Endothelial cell of umbilical vein (primary cell): Measurements from ENCODE around the gene PNMA8A. TPM values are rescaled to one million over a fixed set of nuclear protein-coding genes. Genes with fewer than 3 reads are reported as not detected.

Source experiments
- BruUV-seq: library from RNA; stranded (reverse); fragments of 400-500 nt; replicated peaks from 2 replicates; lab custom pipeline; 2021; lab: Mats Ljungman, UMichigan
- CTCF ChIA-PET: fragments of 300-600, 350-600 bp; sonication (Branson Sonifier 250); formaldehyde crosslinking; loops from one replicate; lab custom pipeline; 2021; ENCODE audit warnings: antibody characterized with exemption, inconsistent platforms; lab: Charles Lee
- POLR2A ChIA-PET: fragments of 300-600, 350-600 bp; sonication (Branson Sonifier 250); formaldehyde crosslinking; loops from one replicate; lab custom pipeline; 2021; ENCODE audit warnings: antibody characterized with exemption, inconsistent platforms; lab: Charles Lee
- DNase-seq: peaks from one replicate; pipeline ENCODE4 v3.0.0-alpha.2; 2011; ENCODE audit warnings: low read depth, low spot score
- FAIRE-seq: peaks from 2 replicates; lab custom pipeline; 2011; peaks lifted over from hg19 to GRCh38; lab: Jason Lieb, UNC
- H2AFZ ChIP-seq: 2 replicates; pipeline ENCODE4 v1.6.0; 2012; ENCODE audit warnings: low read depth, low read length, control low read depth, inconsistent platforms
- H3K27ac ChIP-seq: 2 replicates; pipeline ENCODE4 v1.5.1; 2011; ENCODE audit warnings: low read depth, mild to moderate bottlenecking, control low read depth, low read length, moderate library complexity; ENCODE audit not compliant: insufficient read depth
- H3K27me3 ChIP-seq, 2 experiments: 2 replicates each; pipeline versions ENCODE4 v1.6.0 to v1.6.1; 2011; ENCODE audit warnings: low read length in 2 of 2, mixed read lengths in 1 of 2; ENCODE audit not compliant: control insufficient read depth in 2 of 2, insufficient read depth in 2 of 2
- H3K36me3 ChIP-seq, 2 experiments: 2 replicates in 1 of 2; 3 replicates in 1 of 2; pipeline ENCODE4 v1.5.1; 2011; ENCODE audit warnings: low read length in 2 of 2, mild to moderate bottlenecking in 1 of 2, moderate library complexity in 1 of 2; ENCODE audit not compliant: control insufficient read depth in 2 of 2, insufficient read depth in 2 of 2; ENCODE audit errors: extremely low read depth in 1 of 2
- H3K4me1 ChIP-seq: 3 replicates; pipeline ENCODE4 v1.5.1; 2011; ENCODE audit warnings: mild to moderate bottlenecking, low read length; ENCODE audit not compliant: control insufficient read depth, insufficient read depth; ENCODE audit errors: extremely low read depth
- H3K4me2 ChIP-seq: 2 replicates; pipeline ENCODE4 v1.6.1; 2011; ENCODE audit warnings: low read length, control low read depth, mixed read lengths; ENCODE audit not compliant: insufficient read depth
- H3K4me3 ChIP-seq, 3 experiments: fragments of 200-600 bp in 1 of 3; sonication (generic), shearing (Covaris generic) in 1 of 3; replicated peaks in 1 of 3; 2 replicates each; pipeline ENCODE4 v1.5.1; 2011 to 2016; ENCODE audit warnings: control low read depth in 3 of 3, low read length in 3 of 3, mild to moderate bottlenecking in 2 of 3, inconsistent platforms in 1 of 3, low read depth in 1 of 3, moderate library complexity in 1 of 3; ENCODE audit not compliant: insufficient read depth in 1 of 3
- H3K79me2 ChIP-seq: 2 replicates; pipeline ENCODE4 v1.6.0; 2012; ENCODE audit warnings: low read length, inconsistent platforms; ENCODE audit not compliant: control insufficient read depth, insufficient read depth
- H3K9ac ChIP-seq: replicated peaks from 2 replicates; pipeline ENCODE3; 2011; ENCODE audit warnings: low read length, control low read depth; ENCODE audit not compliant: insufficient read depth; ENCODE audit errors: extremely low read depth
- H3K9me1 ChIP-seq: replicated peaks from 3 replicates; pipeline ENCODE4 v1.6.0; 2011; ENCODE audit warnings: mild to moderate bottlenecking, low read length; ENCODE audit not compliant: control insufficient read depth, insufficient read depth; ENCODE audit errors: extremely low read depth
- H3K9me3 ChIP-seq: replicated peaks from 2 replicates; pipeline ENCODE4 v1.5.1; 2012; ENCODE audit warnings: low read length, inconsistent platforms; ENCODE audit not compliant: control insufficient read depth, insufficient read depth
- H4K20me1 ChIP-seq: replicated peaks from 2 replicates; pipeline ENCODE3; 2011; ENCODE audit warnings: mild to moderate bottlenecking, low read length; ENCODE audit not compliant: control insufficient read depth, insufficient read depth; ENCODE audit errors: extremely low read depth
- CTCF ChIP-seq, 2 donors: IDR thresholded peaks; 1 replicate in 1 of 2; 2 replicates in 1 of 2; pipeline ENCODE4 v1.5.1; 2011; ENCODE audit warnings: low read length in 2 of 2, mild to moderate bottlenecking in 2 of 2, moderate library complexity in 2 of 2, control low read depth in 1 of 2, inconsistent platforms in 1 of 2, low read depth in 1 of 2; ENCODE audit not compliant: insufficient read depth in 1 of 2; ENCODE audit errors: extremely low read depth in 1 of 2
- EZH2 ChIP-seq: IDR thresholded peaks from 2 replicates; pipeline ENCODE4 v1.6.1; 2012; ENCODE audit warnings: borderline replicate concordance, low read depth, mild to moderate bottlenecking, moderate library complexity, low read length, inconsistent platforms; ENCODE audit not compliant: severe bottlenecking
- FOS ChIP-seq: IDR thresholded peaks from 2 replicates; pipeline ENCODE4 v1.6.1; 2011; ENCODE audit warnings: mild to moderate bottlenecking, low read length, moderate library complexity, borderline replicate concordance; ENCODE audit not compliant: insufficient read depth
- GATA2 ChIP-seq: IDR thresholded peaks from 2 replicates; pipeline ENCODE4 v1.7.0; 2011; ENCODE audit warnings: low read depth, mild to moderate bottlenecking, moderate library complexity, mixed read lengths, low read length; ENCODE audit not compliant: insufficient read length, insufficient read depth
- JUN ChIP-seq: IDR thresholded peaks from 2 replicates; pipeline ENCODE4 v1.6.1; 2011; ENCODE audit warnings: borderline replicate concordance, low read depth; ENCODE audit not compliant: insufficient read length, insufficient read depth
- MAX ChIP-seq: IDR thresholded peaks from 2 replicates; pipeline ENCODE4 v1.6.1; 2011; ENCODE audit not compliant: insufficient read depth, insufficient read length
- MYC ChIP-seq: IDR thresholded peaks from one replicate; pipeline ENCODE4 v1.6.1; 2011; ENCODE audit warnings: mild to moderate bottlenecking, low read depth, low read length
- POLR2A ChIP-seq: IDR thresholded peaks from 2 replicates; pipeline ENCODE4 v1.6.1; 2012; ENCODE audit warnings: low read depth, mild to moderate bottlenecking, control low read depth, low read length
- POLR2AphosphoS5 ChIP-seq: IDR thresholded peaks from 2 replicates; pipeline ENCODE4 v1.6.1; 2012; ENCODE audit warnings: low read depth, mild to moderate bottlenecking, control low read depth, low read length, moderate library complexity; ENCODE audit not compliant: insufficient read depth
- dilution Hi-C: fragments of 300-500 bp; cut with MboI; formaldehyde crosslinking; loops from one replicate; pipeline ENCODE4 v1.15.0; 2019; ENCODE audit warnings: low sequenced_read_pairs; ENCODE audit not compliant: extremely low pct_ligation_motif_present
- intact Hi-C: fragments of 100-400 bp; cut with micrococcal nuclease; formaldehyde crosslinking; loops from one replicate; pipeline ENCODE4 v1.10.0; 2022
- polyA plus RNA-seq, 4 experiments: library from polyadenylated mRNA; depleted of rRNA in 3 of 4; stranded (reverse) in 3 of 4; unstranded in 1 of 4; fragments of >200 nt; gene quantifications; 2 replicates each; pipeline versions ENCODE4 v1.2.1 to v1.2.3, GENCODE V29; 2011 to 2012; ENCODE audit warnings: missing spikeins in 1 of 4
- total RNA-seq: library from RNA; stranded (reverse); gene quantifications from 2 replicates; pipeline ENCODE4 v1.2.3, GENCODE V29; 2021

Gene PNMA8A
- total and polyA plus RNA-seq, 2 donors (not counting 3 experiments of a cell fraction or from before 2014, with no cell fraction given), result 0.25 to 0.27 TPM

GRCh38 chr19:46478356-46478986 lies 7.1 kb upstream of the PNMA8A start:
- BruUV-seq, result no TSS peak
- no peaks in the 10 kb centered on the region for H3K9me3 ChIP-seq
- intact Hi-C loops, result no loop called here
- H3K79me2 ChIP-seq, result no peaks in the 10 kb centered on the region
- ChIA-PET CTCF (interaction anchor here (0.6 kb wide), 1 partner anchor 165 kb away, joined by 3 read pairs; no protein-coding TSS in a partner anchor), POLR2A (no interaction called here)
- no peaks in the 10 kb centered on the region for H3K9me1 ChIP-seq
- H3K4me2 ChIP-seq, result no peak overlapping the region
- no peak overlapping the region for H3K4me3 ChIP-seq
- no peak for DNase-seq
- H3K27ac ChIP-seq, result no peak overlapping the region
- H3K9ac ChIP-seq, result no peak overlapping the region
- dilution Hi-C loops, result no loop called here
- H4K20me1 ChIP-seq, result no peaks in the 10 kb centered on the region
- TF ChIP-seq MYC (no peak), MAX (no peak), POLR2AphosphoS5 (no peak), EZH2 (no peak), FOS (no peak), CTCF (IDR thresholded peaks at IDR 0.05; ENCODE audit: extremely low read depth in 1 of 2, insufficient read depth in 1 of 2, low read depth in 1 of 2, low read length in 2 of 2) (no peak), POLR2A (no peak), JUN (no peak), GATA2 (no peak)
- peaks cover 0 to 2% of the 10 kb centered on the region in 2 experiments for H3K27me3 ChIP-seq
- no peaks in the 10 kb centered on the region for H3K36me3 ChIP-seq
- no peak for FAIRE-seq
- peaks cover 6% of the 10 kb centered on the region for H3K4me1 ChIP-seq
- no peak overlapping the region for H2AFZ ChIP-seq
